Measurements from ENCODE around the gene KIAA1328.

DNA sequence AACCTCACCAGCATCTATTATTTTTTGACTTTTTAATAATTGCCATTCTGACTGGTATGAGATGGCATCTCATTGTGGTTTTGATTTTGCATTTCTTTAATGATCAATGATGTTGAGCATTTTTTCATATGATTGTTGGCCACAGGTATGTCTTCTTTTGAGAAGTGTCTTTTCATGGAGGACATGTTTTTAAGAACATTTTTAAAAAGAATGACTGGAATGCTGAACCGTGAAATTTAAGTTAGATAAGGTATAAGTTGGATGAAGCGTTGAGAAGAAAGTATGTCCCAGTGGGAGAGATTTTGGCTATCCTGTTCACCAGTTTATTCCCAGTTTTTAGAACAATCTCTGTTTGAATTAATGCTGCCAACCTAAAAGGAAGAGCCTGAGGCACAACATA lies 370.8 kb downstream of the KIAA1328 start:
- TF ChIP-seq RREB1 (CRISPR knock-in tag; IDR thresholded peaks at IDR 0.05): no peak
- no peak for TF ChIP-seq POLR2AphosphoS5 (IDR thresholded peaks at IDR 0.05; ENCODE audit: control insufficient read depth, insufficient read depth, low read depth, low read length)
- TF ChIP-seq ETV5 (CRISPR knock-in tag; IDR thresholded peaks at IDR 0.05; ENCODE audit: low read depth): no peak
- TF ChIP-seq UBTF (IDR thresholded peaks at IDR 0.05; ENCODE audit: borderline replicate concordance in 1 of 2, low read depth in 2 of 2, low read length in 2 of 2): no peak
- TF ChIP-seq POLR2A (conservative IDR thresholded peaks at IDR 0.05): no peak

Measured in K562 (cell line).